KMS-11 (cell line): ENCODE results near the gene TMX3.

Experiments
- H2AFZ ChIP-seq: fragments of 200-600 bp; sonication (generic); 2 replicates; pipeline ENCODE4 v1.6.1; 2016; ENCODE audit warnings: antibody characterized with exemption, mixed run types, low read depth
- H3K27ac ChIP-seq: fragments of 200-600 bp; sonication (generic); 2 replicates; pipeline ENCODE4 v1.6.1; 2016; ENCODE audit warnings: mild to moderate bottlenecking, mixed run types
- H3K27me3 ChIP-seq: fragments of 200-600 bp; sonication (generic); 2 replicates; pipeline ENCODE4 v1.6.1; 2017; ENCODE audit warnings: mild to moderate bottlenecking, low read depth, mixed run types, moderate library complexity; ENCODE audit not compliant: insufficient read depth
- H3K36me3 ChIP-seq: fragments of 200-600 bp; sonication (generic); 2 replicates; pipeline ENCODE4 v1.6.1; 2017; ENCODE audit warnings: mild to moderate bottlenecking, mixed run types; ENCODE audit not compliant: insufficient read depth
- H3K4me1 ChIP-seq: fragments of 200-600 bp; sonication (generic); 2 replicates; pipeline ENCODE4 v1.6.1; 2016; ENCODE audit warnings: mild to moderate bottlenecking, low read depth, mixed run types; ENCODE audit not compliant: poor library complexity, severe bottlenecking
- H3K4me2 ChIP-seq: fragments of 200-600 bp; sonication (generic); 2 replicates; pipeline ENCODE4 v1.7.0; 2016; ENCODE audit warnings: mild to moderate bottlenecking, mixed run types
- H3K4me3 ChIP-seq: fragments of 200-600 bp; sonication (generic); IDR thresholded peaks from 2 replicates; pipeline ENCODE4 v1.6.1; 2017; ENCODE audit warnings: low read depth, low read length, mixed read lengths; ENCODE audit not compliant: insufficient read depth
- H3K79me2 ChIP-seq: fragments of 200-600 bp; sonication (generic); 2 replicates; pipeline ENCODE4 v1.6.1; 2016; ENCODE audit warnings: low read depth, mixed run types; ENCODE audit not compliant: insufficient read depth
- H3K9ac ChIP-seq: fragments of 200-600 bp; sonication (generic); 2 replicates; pipeline ENCODE4 v1.6.1; 2016; ENCODE audit warnings: mild to moderate bottlenecking, mixed run types
- H4K20me1 ChIP-seq: fragments of 200-600 bp; sonication (generic); 2 replicates; pipeline ENCODE4 v1.6.1; 2016; ENCODE audit warnings: mild to moderate bottlenecking, mixed run types; ENCODE audit not compliant: insufficient read depth
- CTCF ChIP-seq: fragments of 200-600 bp; sonication (generic); conservative IDR thresholded peaks from 2 replicates; pipeline ENCODE4 v1.6.1; 2017; ENCODE audit warnings: low read depth, mild to moderate bottlenecking, antibody characterized with exemption, low read length, moderate library complexity, mixed read lengths

TMX3 gene

GRCh38 chr18:68667121-68667520 is 47.8 kb downstream of the TMX3 start:
- no peak overlapping the region for H3K4me2 ChIP-seq
- no peak overlapping the region for H3K27ac ChIP-seq
- no peak overlapping the region for H2AFZ ChIP-seq
- no peaks in the 10 kb centered on the region for H4K20me1 ChIP-seq
- H3K27me3 ChIP-seq: no peaks in the 10 kb centered on the region
- TF ChIP-seq CTCF: no peak
- no peaks in the 10 kb centered on the region for H3K36me3 ChIP-seq
- no peak overlapping the region for H3K9ac ChIP-seq
- H3K4me3 ChIP-seq: no peak overlapping the region
- H3K79me2 ChIP-seq: no peaks in the 10 kb centered on the region
- H3K4me1 ChIP-seq: no peaks in the 10 kb centered on the region

GRCh38 chr18:68666381-68666780 is 48.5 kb downstream of the TMX3 start:
- Histone ChIP-seq H3K27ac (no peak overlapping the region), H3K4me2 (no peak overlapping the region), H3K79me2 (no peaks in the 10 kb centered on the region), H3K27me3 (no peaks in the 10 kb centered on the region), H4K20me1 (no peaks in the 10 kb centered on the region), H3K36me3 (no peaks in the 10 kb centered on the region), H3K4me1 (no peaks in the 10 kb centered on the region), H3K4me3 (no peak overlapping the region), H2AFZ (no peak overlapping the region), H3K9ac (no peak overlapping the region)
- TF ChIP-seq CTCF: no peak

- no peaks in the 10 kb centered on the region for H3K79me2 ChIP-seq
- H3K36me3 ChIP-seq: no peaks in the 10 kb centered on the region
- no peak for TF ChIP-seq CTCF
- H3K4me2 ChIP-seq: no peak overlapping the region
- H3K4me1 ChIP-seq: no peaks in the 10 kb centered on the region
- H3K4me3 ChIP-seq: no peak overlapping the region
- H2AFZ ChIP-seq: no peak overlapping the region
- no peak overlapping the region for H3K9ac ChIP-seq
- H4K20me1 ChIP-seq: no peaks in the 10 kb centered on the region
- H3K27ac ChIP-seq: no peak overlapping the region
- H3K27me3 ChIP-seq: no peaks in the 10 kb centered on the region
Observed at GRCh38 chr18:68665628-68666027, 49.3 kb downstream of the TMX3 start.

- Histone ChIP-seq H3K9ac (no peak overlapping the region), H3K36me3 (no peaks in the 10 kb centered on the region), H3K27ac (no peak overlapping the region), H3K4me2 (no peak overlapping the region), H4K20me1 (no peaks in the 10 kb centered on the region), H3K79me2 (no peaks in the 10 kb centered on the region), H3K4me3 (no peak overlapping the region), H3K27me3 (no peaks in the 10 kb centered on the region), H2AFZ (no peak overlapping the region), H3K4me1 (no peaks in the 10 kb centered on the region)
- no peak for TF ChIP-seq CTCF
Observed at GRCh38 chr18:68662754-68663153, 52.2 kb downstream of the TMX3 start.
